Cardiac muscle cell (in vitro differentiated cells and primary cell): ENCODE results near the gene TLX1. TPM values are rescaled to one million over a fixed set of nuclear protein-coding genes. Genes with fewer than 3 reads are reported as not detected.

ENCODE experiments used
- DNase-seq, 2 donors: peaks; one replicate each; pipeline versions ENCODE4 v3.0.0 to v3.0.0-alpha.2; 2010 to 2017; ENCODE audit warnings: low read depth in 1 of 2, low spot score in 1 of 2
- H3K27ac ChIP-seq: fragments of 200-600 bp; sonication (generic); 2 replicates; pipeline ENCODE4 v1.5.1; 2016
- H3K27me3 ChIP-seq: fragments of 200-600 bp; sonication (generic); 2 replicates; pipeline ENCODE4 v1.6.0; 2016; ENCODE audit warnings: control low read depth
- H3K36me3 ChIP-seq: fragments of 200-600 bp; sonication (generic); 2 replicates; pipeline ENCODE4 v1.5.1; 2016; ENCODE audit warnings: control low read depth
- H3K4me1 ChIP-seq: fragments of 200-600 bp; sonication (generic); 2 replicates; pipeline ENCODE4 v1.8.1; 2017; ENCODE audit warnings: low read depth, mild to moderate bottlenecking, mixed run types
- H3K4me3 ChIP-seq: fragments of 200-600 bp; sonication (generic); 2 replicates; pipeline ENCODE4 v1.5.1; 2016; ENCODE audit warnings: mild to moderate bottlenecking
- H3K9me3 ChIP-seq: fragments of 200-600 bp; sonication (generic); 2 replicates; pipeline ENCODE4 v1.5.1; 2017; ENCODE audit warnings: low read depth, mild to moderate bottlenecking, control low read depth
- polyA plus RNA-seq: library from polyadenylated mRNA; unstranded; fragments of >200 nt; fragmentation: Nextera tagmentation; extraction: Ambion mirVana; gene quantifications from 2 replicates; pipeline ENCODE4 v1.2.1, GENCODE V29; 2016
- total RNA-seq: library from RNA; depleted of rRNA; stranded (reverse); fragments of >200 nt; gene quantifications from 2 replicates; pipeline ENCODE4 v1.2.3, GENCODE V29; 2016
- TF ChIP-seq, protein P1 (sequence below): IDR thresholded peaks from 2 replicates; pipeline ENCODE4 v1.5.1; 2012; ENCODE audit warnings: low read depth, mild to moderate bottlenecking, low read length

Gene TLX1
- total and polyA plus RNA-seq, 2 experiments from 2014 or later, result 1.9 to 2.2 TPM

DNA sequence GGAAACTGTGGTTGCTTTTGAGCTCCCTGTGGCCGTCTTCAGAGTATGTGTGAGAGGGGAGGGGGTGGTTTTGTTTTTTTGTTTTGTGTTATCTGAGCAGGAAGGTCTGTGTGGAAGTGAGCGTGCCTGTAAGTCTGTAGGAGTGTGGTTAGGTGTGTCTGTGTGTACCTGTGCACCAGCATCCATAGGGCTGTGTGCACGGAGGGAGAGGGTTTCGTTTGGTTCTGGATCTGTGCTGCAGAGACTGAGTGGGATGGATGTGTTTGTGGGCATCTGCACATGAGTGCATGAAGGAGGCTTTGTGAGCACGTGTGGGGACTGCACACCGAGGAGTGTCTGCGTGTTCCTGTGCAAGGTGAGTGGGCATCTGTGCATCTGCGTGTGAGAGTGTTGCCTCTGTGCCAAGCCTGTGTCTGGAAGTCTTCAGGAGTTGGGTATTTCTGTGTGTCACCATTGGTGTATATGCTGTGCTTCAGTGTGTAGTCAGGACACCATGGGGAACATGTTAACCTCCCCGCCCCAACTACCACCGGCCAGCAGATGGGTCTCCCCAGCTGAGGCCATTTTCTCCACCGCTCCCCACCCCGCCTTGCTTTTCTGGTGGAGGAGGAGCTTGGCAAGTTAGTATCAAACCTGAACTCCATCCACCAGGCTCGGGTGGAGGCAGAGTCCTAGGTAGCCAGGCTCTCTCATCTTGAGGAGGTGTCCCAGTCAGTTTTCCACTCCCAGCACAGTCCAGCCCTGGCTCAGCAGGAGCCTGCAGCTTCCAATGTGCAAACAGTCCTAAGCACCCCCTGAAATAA lies 7.1 kb upstream of the TLX1 start:
- peaks cover 100% of the 10 kb centered on the region for H3K27me3 ChIP-seq
- H3K4me1 ChIP-seq, result no peaks in the 10 kb centered on the region
- TF ChIP-seq, protein P1, sequence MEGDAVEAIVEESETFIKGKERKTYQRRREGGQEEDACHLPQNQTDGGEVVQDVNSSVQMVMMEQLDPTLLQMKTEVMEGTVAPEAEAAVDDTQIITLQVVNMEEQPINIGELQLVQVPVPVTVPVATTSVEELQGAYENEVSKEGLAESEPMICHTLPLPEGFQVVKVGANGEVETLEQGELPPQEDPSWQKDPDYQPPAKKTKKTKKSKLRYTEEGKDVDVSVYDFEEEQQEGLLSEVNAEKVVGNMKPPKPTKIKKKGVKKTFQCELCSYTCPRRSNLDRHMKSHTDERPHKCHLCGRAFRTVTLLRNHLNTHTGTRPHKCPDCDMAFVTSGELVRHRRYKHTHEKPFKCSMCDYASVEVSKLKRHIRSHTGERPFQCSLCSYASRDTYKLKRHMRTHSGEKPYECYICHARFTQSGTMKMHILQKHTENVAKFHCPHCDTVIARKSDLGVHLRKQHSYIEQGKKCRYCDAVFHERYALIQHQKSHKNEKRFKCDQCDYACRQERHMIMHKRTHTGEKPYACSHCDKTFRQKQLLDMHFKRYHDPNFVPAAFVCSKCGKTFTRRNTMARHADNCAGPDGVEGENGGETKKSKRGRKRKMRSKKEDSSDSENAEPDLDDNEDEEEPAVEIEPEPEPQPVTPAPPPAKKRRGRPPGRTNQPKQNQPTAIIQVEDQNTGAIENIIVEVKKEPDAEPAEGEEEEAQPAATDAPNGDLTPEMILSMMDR, result no peak
- no peak for DNase-seq
- no peak overlapping the region for H3K27ac ChIP-seq
- H3K36me3 ChIP-seq, result no peaks in the 10 kb centered on the region
- no peak overlapping the region for H3K4me3 ChIP-seq
- no peaks in the 10 kb centered on the region for H3K9me3 ChIP-seq

DNA sequence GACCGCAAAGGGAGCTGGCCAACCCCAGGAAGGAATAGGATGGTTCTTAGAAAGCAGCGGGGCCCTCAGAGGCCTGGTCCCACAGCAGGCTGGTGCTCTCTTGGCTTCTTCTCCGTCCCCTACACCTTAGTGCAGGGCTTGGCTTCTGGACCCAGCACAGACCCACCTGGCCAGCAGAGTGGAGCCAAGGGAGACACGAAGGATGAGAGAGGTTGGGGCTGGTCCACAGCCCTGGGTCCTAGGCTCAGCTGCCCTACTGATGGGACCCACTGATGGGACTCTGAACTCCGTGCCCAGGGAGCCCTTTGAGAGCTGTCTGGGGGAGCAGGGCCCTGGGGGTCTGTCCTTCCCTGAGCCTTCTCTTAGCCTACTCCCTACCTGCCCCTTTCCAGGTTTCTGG lies 6.2 kb upstream of the TLX1 start:
- Histone ChIP-seq H3K27ac (no peak overlapping the region), H3K4me1 (no peaks in the 10 kb centered on the region), H3K4me3 (no peak overlapping the region), H3K27me3 (peaks cover 100% of the 10 kb centered on the region), H3K36me3 (no peaks in the 10 kb centered on the region), H3K9me3 (no peaks in the 10 kb centered on the region)
- no peak for DNase-seq
- TF ChIP-seq, protein P1, result no peak

DNA sequence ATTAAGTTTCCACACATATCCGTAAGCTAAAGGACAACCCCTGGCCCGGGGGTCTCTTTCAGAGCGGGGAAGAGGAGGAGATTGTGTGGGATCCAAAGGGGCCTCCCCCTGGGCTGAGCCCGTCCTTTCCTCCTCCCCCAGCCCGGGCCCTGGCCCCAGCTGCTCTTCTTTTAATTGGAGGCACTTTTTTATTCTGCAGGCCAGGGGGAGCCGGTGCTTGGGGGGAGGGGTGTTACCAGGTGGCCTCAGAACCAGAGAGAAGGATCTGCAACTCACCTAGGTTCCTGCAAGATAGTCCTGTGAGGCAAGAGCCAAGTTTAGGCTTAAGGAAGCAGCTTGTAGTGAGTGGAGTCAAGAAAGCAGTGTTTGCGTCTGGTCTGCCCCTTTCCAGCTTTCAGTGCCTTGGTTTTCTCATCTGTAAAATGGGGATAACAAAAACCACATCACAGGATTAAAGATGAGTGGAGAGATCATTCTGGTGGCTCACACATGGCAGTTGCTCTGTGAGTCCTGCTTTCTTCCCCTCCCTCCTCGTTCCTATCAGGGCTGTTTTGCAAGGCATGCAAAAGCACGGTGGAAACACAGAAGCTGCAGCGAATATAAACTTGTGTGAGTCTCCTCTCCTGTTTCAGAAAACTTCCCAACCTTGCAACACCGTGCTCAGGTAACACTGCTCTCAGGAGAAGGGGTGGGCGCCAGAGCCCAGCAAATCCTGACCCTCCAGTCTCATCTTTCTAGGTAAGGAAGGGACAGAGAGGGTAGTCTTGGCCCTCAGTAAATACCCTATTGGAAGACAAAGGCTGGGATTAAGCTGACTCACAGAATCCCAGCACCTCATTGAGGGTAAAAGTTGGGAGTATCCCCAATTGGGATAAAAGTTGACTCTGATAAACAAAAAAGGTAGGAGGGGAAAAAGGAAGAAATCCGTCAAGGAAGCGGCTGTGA lies 4.1 kb upstream of the TLX1 start:
- no peak for DNase-seq
- Histone ChIP-seq H3K9me3 (no peaks in the 10 kb centered on the region), H3K27ac (no peak overlapping the region), H3K36me3 (no peaks in the 10 kb centered on the region), H3K4me3 (no peak overlapping the region), H3K4me1 (no peaks in the 10 kb centered on the region), H3K27me3 (peaks cover 100% of the 10 kb centered on the region)
- TF ChIP-seq, protein P1, result no peak

DNA sequence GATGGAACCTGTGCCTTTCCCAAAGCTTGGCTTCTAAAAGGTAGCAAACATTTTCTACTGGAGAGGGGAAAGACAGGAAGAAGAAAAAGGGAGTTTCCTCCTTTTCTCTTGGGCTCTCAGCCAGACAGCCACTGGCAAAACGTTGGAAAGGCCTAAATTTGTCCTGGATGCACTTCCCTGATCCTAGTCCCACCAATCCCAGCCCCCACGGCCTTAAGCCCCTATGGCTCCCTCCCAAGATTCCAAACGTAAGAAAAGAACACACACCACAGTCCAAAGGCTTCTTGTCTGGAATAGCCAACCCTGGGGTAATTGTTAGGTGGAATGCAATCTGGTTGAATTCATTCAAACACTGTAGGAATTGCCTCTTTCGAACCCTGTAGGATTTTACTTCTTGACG lies 959 bp upstream of the TLX1 start:
- DNase-seq, result no peak
- Histone ChIP-seq H3K4me1 (no peaks in the 10 kb centered on the region), H3K9me3 (no peaks in the 10 kb centered on the region), H3K36me3 (no peaks in the 10 kb centered on the region), H3K4me3 (no peak overlapping the region), H3K27ac (no peak overlapping the region), H3K27me3 (peaks cover 100% of the 10 kb centered on the region)
- TF ChIP-seq, protein P1, result no peak

DNA sequence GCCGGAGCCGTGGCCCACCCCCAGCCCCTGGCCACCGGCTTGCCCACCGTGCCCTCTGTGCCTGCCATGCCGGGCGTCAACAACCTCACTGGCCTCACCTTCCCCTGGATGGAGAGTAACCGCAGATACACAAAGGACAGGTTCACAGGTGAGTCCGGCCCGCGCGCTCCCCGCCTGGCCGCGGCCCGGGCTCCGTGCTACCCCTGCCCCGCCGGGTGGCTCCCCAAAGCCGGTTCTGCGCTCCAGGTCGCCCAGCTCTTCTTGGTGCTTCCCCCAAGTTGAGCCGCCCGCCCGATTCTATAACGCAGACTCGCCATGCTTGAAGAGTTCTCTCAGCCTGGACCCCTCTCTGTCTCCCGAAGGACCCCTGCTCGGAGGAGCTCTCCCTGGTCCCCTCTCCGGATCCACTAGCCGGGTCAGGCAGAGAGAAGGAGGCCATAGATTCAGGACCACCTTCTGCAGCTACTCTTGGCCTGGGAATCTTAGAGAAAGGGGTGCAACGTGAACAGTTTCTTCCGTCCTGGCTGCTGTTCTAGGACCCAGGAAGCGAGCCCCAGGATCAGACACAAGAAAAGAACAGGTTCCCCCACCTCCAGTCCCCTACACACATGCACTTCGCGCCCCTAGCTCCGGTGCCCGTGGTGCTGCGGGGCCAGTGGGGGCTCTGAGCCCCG lies 999 bp downstream of the TLX1 start:
- TF ChIP-seq, protein P1, result no peak
- no peak overlapping the region for H3K27ac ChIP-seq
- no peak for DNase-seq
- no peaks in the 10 kb centered on the region for H3K9me3 ChIP-seq
- H3K4me1 ChIP-seq, result no peaks in the 10 kb centered on the region
- H3K4me3 ChIP-seq, result peak overlapping the region; percentile 21
- peaks cover 100% of the 10 kb centered on the region for H3K27me3 ChIP-seq
- no peaks in the 10 kb centered on the region for H3K36me3 ChIP-seq
